T-helper 2 cell (primary cell): ENCODE results near the gene PFDN2.

Source experiments
- DNase-seq, 5 experiments: peaks; one replicate each; pipeline versions ENCODE4 v3.0.0 to v3.0.0-alpha.2; 2012 to 2022
- total RNA-seq, 2 donors: gene quantifications; one replicate each; lab custom pipeline; 2026; lab: John Stamatoyannopoulos, UW

The PFDN2 gene
- 10.9 to 13.7 reads per million in 2 donors for total RNA-seq

- peak; percentile 70 to 89 (median 79) for DNase-seq
These were observed at the start of gene PFDN2, which contains the start of gene NIT1 for GRCh38 chr1:161117759-161118581. Gene PFDN2, minus strand, starts transcription at chr1:161118037. Its CDS starts 11 bp downstream, at chr1:161118026. Gene NIT1, plus strand, starts transcription at chr1:161118105. Its CDS starts 72 bp downstream, at chr1:161118177.

- DNase-seq, result no peak
These were observed 49.1 kb upstream of the PFDN2 start for GRCh38 chr1:161166669-161167548.

- peak; percentile 74 to 98 (median 89) for DNase-seq
These were observed 48.2 kb upstream of the PFDN2 start, which contains the start of gene PPOX for GRCh38 chr1:161165742-161166668. Gene PPOX, plus strand, starts transcription at chr1:161166426. Its CDS starts 422 bp downstream, at chr1:161166848.

GRCh38 chr1:161164901-161165610 is 47.2 kb upstream of the PFDN2 start:
- DNase-seq, result no peak

GRCh38 chr1:161163793-161164192 is 46.0 kb upstream of the PFDN2 start:
- no peak for DNase-seq

GRCh38 chr1:161162806-161163205 is 45.0 kb upstream of the PFDN2 start:
- DNase-seq, result no peak

- no peak for DNase-seq
These were observed 44.2 kb upstream of the PFDN2 start for GRCh38 chr1:161162052-161162451.

- DNase-seq, result no peak
These were observed 43.8 kb upstream of the PFDN2 start for GRCh38 chr1:161161652-161162051.

GRCh38 chr1:161160671-161161145 is 42.9 kb upstream of the PFDN2 start:
- no peak for DNase-seq

GRCh38 chr1:161159913-161160243 is 42.0 kb upstream of the PFDN2 start:
- DNase-seq, result no peak

GRCh38 chr1:161159087-161159912 is 41.5 kb upstream of the PFDN2 start, which contains the start of gene USP21:
Gene USP21, plus strand, starts transcription at chr1:161159500. Its CDS starts 1,141 bp downstream, at chr1:161160641.
- peak; percentile 84 to 90 (median 87) for DNase-seq

GRCh38 chr1:161158316-161159010 is 40.6 kb upstream of the PFDN2 start:
- no peak for DNase-seq

GRCh38 chr1:161157867-161158266 is 40.0 kb upstream of the PFDN2 start:
- no peak for DNase-seq

GRCh38 chr1:161153682-161154337 is 36.0 kb upstream of the PFDN2 start, which contains the start of gene UFC1:
Gene UFC1, plus strand, starts transcription at chr1:161153978. Its CDS starts 20 bp downstream, at chr1:161153998.
- DNase-seq, result peak; percentile 50 to 97 (median 79)

GRCh38 chr1:161153176-161153575 is 35.3 kb upstream of the PFDN2 start:
- DNase-seq, result no peak

GRCh38 chr1:161145832-161146231 is 28.0 kb upstream of the PFDN2 start:
- DNase-seq, result no peak

GRCh38 chr1:161140755-161141400 is 23.0 kb upstream of the PFDN2 start:
- DNase-seq, result no peak

GRCh38 chr1:161139766-161140165 is 21.9 kb upstream of the PFDN2 start:
- DNase-seq, result peak in 1 of 5 experiments; percentile 38
